Fibroblast of lung (primary cell): ENCODE measurements around the gene CRACR2B. TPM values are rescaled to one million over a fixed set of nuclear protein-coding genes. Genes with fewer than 3 reads are reported as not detected.
A peak's percentile ranks its signal among the peaks of the same experiment; 100 is the strongest.

Experiments used
- DNase-seq, 2 donors: peaks; one replicate each; pipeline versions ENCODE4 v3.0.0 to v3.0.0-alpha.2; 2010; ENCODE audit warnings: low read depth in 2 of 2
- H2AFZ ChIP-seq: 2 replicates; pipeline ENCODE4 v1.5.1; 2012; ENCODE audit warnings: low read length, control low read depth, inconsistent platforms
- H3K27ac ChIP-seq: 2 replicates; pipeline ENCODE4 v1.5.1; 2011; ENCODE audit warnings: low read length, control low read depth; ENCODE audit not compliant: insufficient read depth
- H3K27me3 ChIP-seq: 2 replicates; pipeline ENCODE4 v1.5.1; 2011; ENCODE audit warnings: mild to moderate bottlenecking, low read length; ENCODE audit not compliant: control insufficient read depth, insufficient read depth
- H3K36me3 ChIP-seq: 2 replicates; pipeline ENCODE4 v1.5.1; 2011; ENCODE audit warnings: low read length; ENCODE audit not compliant: control insufficient read depth, insufficient read depth
- H3K4me1 ChIP-seq: 2 replicates; pipeline ENCODE4 v1.5.1; 2011; ENCODE audit warnings: low read length; ENCODE audit not compliant: control insufficient read depth, insufficient read depth; ENCODE audit errors: extremely low read depth
- H3K4me2 ChIP-seq: 2 replicates; pipeline ENCODE4 v1.5.1; 2011; ENCODE audit warnings: low read length, control low read depth; ENCODE audit not compliant: insufficient read depth; ENCODE audit errors: extremely low read depth
- H3K4me3 ChIP-seq, 4 experiments: fragments of 200-600 bp in 1 of 4; sonication (generic) in 1 of 4; replicated peaks in 1 of 4; 2 replicates each; pipeline ENCODE4 v1.5.1; 2011 to 2016; ENCODE audit warnings: low read length in 4 of 4, low read depth in 3 of 4, mild to moderate bottlenecking in 3 of 4, control low read depth in 2 of 4, inconsistent platforms in 1 of 4, mixed read lengths in 1 of 4; ENCODE audit not compliant: insufficient read depth in 1 of 4; ENCODE audit errors: control extremely low read depth in 1 of 4
- H3K79me2 ChIP-seq: 2 replicates; pipeline ENCODE4 v1.5.1; 2012; ENCODE audit warnings: mild to moderate bottlenecking, low read length, inconsistent platforms; ENCODE audit not compliant: control insufficient read depth, insufficient read depth
- H3K9ac ChIP-seq: 2 replicates; pipeline ENCODE4 v1.5.1; 2011; ENCODE audit warnings: mild to moderate bottlenecking, low read length, control low read depth; ENCODE audit not compliant: insufficient read depth
- H3K9me3 ChIP-seq: 2 replicates; pipeline ENCODE4 v1.5.1; 2012; ENCODE audit warnings: low read depth, low read length; ENCODE audit not compliant: control insufficient read depth, insufficient read depth
- H4K20me1 ChIP-seq: 2 replicates; pipeline ENCODE4 v1.5.1; 2011; ENCODE audit warnings: low read length; ENCODE audit not compliant: control insufficient read depth, insufficient read depth; ENCODE audit errors: extremely low read depth
- CTCF ChIP-seq, 2 donors: IDR thresholded peaks in 1 of 2; conservative IDR thresholded peaks in 1 of 2; 1 replicate in 1 of 2; 2 replicates in 1 of 2; pipeline ENCODE4 v1.5.1; 2011 to 2012; ENCODE audit warnings: low read length in 2 of 2, control low read depth in 1 of 2, inconsistent platforms in 1 of 2, low read depth in 1 of 2, mild to moderate bottlenecking in 1 of 2
- EZH2 ChIP-seq: IDR thresholded peaks from 2 replicates; pipeline ENCODE4 v1.5.1; 2012; ENCODE audit warnings: low read length, control low read depth, mild to moderate bottlenecking; ENCODE audit errors: missing control alignments
- polyA plus RNA-seq, 2 donors: library from polyadenylated mRNA; depleted of rRNA in 1 of 2; stranded (reverse) in 1 of 2; unstranded in 1 of 2; fragments of >200 nt; gene quantifications; 2 replicates each; pipeline ENCODE4 v1.2.1, GENCODE V29; 2011 to 2012; ENCODE audit warnings: missing spikeins in 1 of 2
- total RNA-seq: library from RNA; depleted of rRNA; stranded (reverse); fragments of >200 nt; gene quantifications from 2 replicates; pipeline ENCODE4 v1.2.1, GENCODE V29; 2014

The CRACR2B gene
- total and polyA plus RNA-seq, 2 donors (not counting 1 experiment from before 2014, with no cell fraction given), result 0.11 to 0.66 TPM

GRCh38 chr11:815675-816432, 11.9 kb upstream of the CRACR2B start:
- TF ChIP-seq CTCF (conservative IDR thresholded peaks at IDR 0.05 in 1 of 2, IDR thresholded peaks at IDR 0.05 in 1 of 2; ENCODE audit: low read depth in 1 of 2, low read length in 2 of 2), result no peak
- Histone ChIP-seq H3K27ac (no peak overlapping the region), H3K9me3 (no peaks in the 10 kb centered on the region)

GRCh38 chr11:816433-816779, 11.3 kb upstream of the CRACR2B start:
- Histone ChIP-seq H2AFZ (no peak overlapping the region), H3K4me1 (peaks cover 18% of the 10 kb centered on the region), H4K20me1 (no peaks in the 10 kb centered on the region), H3K27ac (no peak overlapping the region), H3K36me3 (peaks cover 24% of the 10 kb centered on the region), H3K9ac (no peak overlapping the region), H3K9me3 (no peaks in the 10 kb centered on the region), H3K27me3 (no peaks in the 10 kb centered on the region), H3K79me2 (peaks cover 26% of the 10 kb centered on the region), H3K4me3 (no peak overlapping the region), H3K4me2 (no peak overlapping the region)
- DNase-seq, result no peak
- TF ChIP-seq EZH2 (no peak), CTCF (conservative IDR thresholded peaks at IDR 0.05 in 1 of 2, IDR thresholded peaks at IDR 0.05 in 1 of 2; ENCODE audit: low read depth in 1 of 2, low read length in 2 of 2) (no peak)

More at GRCh38 chr11:815675-816432, 11.9 kb upstream of the CRACR2B start:
- Histone ChIP-seq H3K27me3 (no peaks in the 10 kb centered on the region), H2AFZ (no peak overlapping the region), H3K4me2 (no peak overlapping the region), H3K4me3 (no peak overlapping the region), H3K9ac (no peak overlapping the region), H3K36me3 (peaks cover 24% of the 10 kb centered on the region), H3K79me2 (peaks cover 26% of the 10 kb centered on the region), H4K20me1 (no peaks in the 10 kb centered on the region), H3K4me1 (peaks cover 18% of the 10 kb centered on the region)
- no peak for DNase-seq

DNA sequence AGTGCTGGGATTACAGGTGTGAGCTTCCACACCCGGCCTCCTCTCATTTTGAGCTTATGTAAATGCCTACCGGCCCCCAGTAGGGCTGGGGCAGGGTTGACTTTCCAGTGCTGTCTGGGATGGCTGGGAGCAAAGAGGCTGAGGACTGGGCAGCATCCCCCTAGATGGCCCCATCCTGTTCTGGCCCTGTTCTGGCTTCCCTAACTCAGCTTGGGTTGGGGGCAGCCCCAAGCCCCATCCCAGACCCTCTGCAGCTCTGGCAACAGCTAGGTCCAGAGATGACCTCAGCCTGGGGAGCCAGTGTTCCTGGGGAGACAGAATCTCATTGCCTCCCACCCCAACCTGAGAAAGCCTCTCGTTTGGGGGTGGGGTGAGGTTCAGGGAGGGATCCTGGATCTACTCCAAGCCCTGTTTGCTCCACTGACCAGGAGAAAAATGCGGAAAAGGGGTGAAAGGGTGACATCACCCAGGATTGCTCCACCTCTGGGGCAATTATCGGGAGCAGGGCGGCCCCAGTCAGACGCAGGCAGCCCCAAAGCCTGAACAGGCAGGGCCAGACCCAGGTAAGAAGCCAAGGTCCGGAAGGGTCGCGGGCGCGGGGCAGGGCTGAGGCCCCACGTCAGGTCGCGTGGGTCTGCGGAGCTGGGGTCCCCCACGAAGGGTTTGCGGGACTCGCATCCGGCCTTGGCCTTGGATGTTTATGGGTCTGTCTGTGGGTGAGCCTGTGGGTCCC, 9.2 kb upstream of the CRACR2B start, which contains the start of gene PNPLA2:
Gene PNPLA2 (plus strand): TSS at position 519 of the 733 bp plus-strand sequence. CDS start 805 bp downstream, outside the sequence.
- peaks cover 16% of the 10 kb centered on the region for H3K79me2 ChIP-seq
- DNase-seq, result peak in 1 of 2 donors; percentile 56
- TF ChIP-seq CTCF (conservative IDR thresholded peaks at IDR 0.05 in 1 of 2, IDR thresholded peaks at IDR 0.05 in 1 of 2; ENCODE audit: low read depth in 1 of 2, low read length in 2 of 2), result no peak
- peaks cover 20% of the 10 kb centered on the region for H3K4me1 ChIP-seq
- H4K20me1 ChIP-seq, result no peaks in the 10 kb centered on the region
- no peaks in the 10 kb centered on the region for H3K27me3 ChIP-seq
- H3K9me3 ChIP-seq, result no peaks in the 10 kb centered on the region
- peak within 1 kb of the TSS; percentile 90 for H3K9ac ChIP-seq
- H2AFZ ChIP-seq, result peak within 1 kb of the TSS; percentile 46
- H3K27ac ChIP-seq, result peak within 1 kb of the TSS; percentile 82
- H3K4me3 ChIP-seq, result peak within 1 kb of the TSS; percentile 46 to 81 (median 66)
- H3K36me3 ChIP-seq, result peaks cover 10% of the 10 kb centered on the region
- H3K4me2 ChIP-seq, result peak within 1 kb of the TSS; percentile 82
